ENCODE data around the gene GJA4.

GJA4 gene

GRCh38 chr1:34792868-34793727 is at the start of gene GJA4:
GJA4 (plus strand) TSS chr1:34792999; CDS start chr1:34794214, 1,215 bp downstream.
- DNase-seq, result no peak

DNA sequence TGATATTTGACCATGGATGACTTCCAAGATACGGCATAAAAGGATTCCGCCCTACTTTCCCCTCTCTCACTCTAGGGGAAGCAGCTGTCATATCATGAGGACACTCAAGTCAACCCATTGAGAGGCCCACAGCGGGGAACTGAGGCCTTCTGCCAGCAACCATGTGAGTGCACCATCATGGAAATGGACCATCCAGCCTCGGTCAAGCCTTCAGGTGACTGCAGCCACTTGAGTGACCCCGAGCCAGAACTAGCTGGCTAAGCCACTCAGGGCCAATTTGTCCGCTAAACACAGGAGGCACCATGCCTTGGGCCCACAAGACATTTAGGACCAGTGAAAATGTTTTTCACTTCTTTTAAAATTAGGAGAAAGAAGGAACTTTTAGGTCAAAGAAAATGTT is 49.0 kb upstream of the GJA4 start:
- DNase-seq, result no peak

DNA sequence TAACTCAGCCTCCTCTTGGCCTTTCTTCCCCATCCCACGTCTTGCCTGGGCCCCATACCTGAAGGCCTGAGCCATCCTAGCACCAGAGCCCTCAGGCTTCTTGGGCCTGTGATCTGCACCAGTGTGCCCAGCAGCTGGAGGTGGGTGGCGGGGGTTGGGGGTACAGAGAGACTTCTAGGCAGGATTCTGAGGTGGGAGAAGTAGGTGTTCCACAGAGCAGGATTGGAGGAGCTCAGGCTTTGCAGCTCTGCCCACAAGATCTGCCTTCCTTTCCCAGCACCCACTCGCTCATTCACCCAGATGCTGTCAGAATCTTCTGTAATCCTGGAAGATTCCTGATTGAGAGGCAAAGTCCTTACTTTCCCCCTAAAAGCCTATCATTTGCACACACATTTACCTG is 47.9 kb upstream of the GJA4 start:
- no peak for DNase-seq

GRCh38 chr1:34745666-34746065 is 47.1 kb upstream of the GJA4 start:
- DNase-seq, result no peak

- no peak for DNase-seq
Measured at GRCh38 chr1:34746101-34746500, 46.7 kb upstream of the GJA4 start.

DNA sequence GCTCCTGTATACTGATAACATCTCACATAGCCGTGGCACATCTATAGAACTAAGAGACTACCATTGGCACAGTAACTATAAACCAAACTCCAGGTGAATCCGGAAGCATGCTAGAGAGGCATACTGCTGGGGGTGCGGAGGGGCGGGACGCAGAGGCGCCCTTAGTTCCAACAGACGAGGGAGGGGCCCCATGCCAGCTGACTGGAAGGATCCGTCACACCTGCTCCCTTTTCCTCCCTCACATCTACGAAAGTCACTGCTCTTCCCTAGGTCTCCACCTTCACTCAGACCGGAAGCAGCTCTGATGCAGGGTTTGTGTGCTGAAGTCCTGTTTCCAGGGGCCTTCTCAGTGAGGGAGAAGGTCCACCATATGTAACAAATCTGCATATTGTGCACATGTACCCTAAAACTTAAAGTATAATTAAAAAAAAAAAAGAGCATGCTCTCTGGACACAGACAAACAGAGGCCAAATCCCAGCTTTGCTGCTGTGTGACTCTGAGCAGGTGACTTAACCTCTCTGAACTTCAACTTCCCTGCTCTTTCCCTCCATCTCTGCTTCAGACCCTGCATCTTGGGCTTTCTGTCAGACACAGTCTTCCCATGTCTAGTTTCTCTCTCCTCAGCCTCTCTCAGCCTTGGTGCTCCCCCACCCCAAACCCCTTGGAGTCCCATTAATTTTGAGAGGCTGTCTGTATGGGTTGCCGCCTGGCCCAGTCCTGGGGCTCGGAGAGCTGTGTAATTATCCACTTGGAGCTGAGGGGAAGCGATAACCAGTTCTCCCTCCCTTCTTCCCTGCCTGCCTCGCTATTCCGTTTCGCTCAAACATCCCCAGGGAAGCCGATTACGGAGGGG is 45.8 kb upstream of the GJA4 start:
- no peak for DNase-seq

GRCh38 chr1:34747638-34747941 is 45.2 kb upstream of the GJA4 start:
- no peak for DNase-seq

DNA sequence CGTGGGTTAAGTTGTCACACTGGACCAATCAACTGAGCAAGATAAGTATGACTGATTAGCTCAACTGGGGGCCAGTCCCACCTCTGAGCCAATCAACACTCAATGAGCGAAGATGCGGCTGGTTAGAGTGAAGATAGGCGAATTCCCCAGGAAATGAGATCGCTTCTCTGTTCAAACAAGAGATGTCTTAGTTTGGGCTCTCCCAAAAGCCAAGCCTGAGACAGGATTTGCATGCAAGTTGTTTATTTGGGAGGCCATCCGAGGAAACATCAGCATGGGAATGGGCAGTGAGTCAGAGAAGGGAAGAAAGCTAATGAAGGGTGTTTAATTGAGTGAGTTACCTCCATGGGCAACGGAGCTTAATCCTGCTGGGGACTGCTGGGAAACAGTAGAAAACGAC is 42.8 kb upstream of the GJA4 start:
- no peak for DNase-seq

DNA sequence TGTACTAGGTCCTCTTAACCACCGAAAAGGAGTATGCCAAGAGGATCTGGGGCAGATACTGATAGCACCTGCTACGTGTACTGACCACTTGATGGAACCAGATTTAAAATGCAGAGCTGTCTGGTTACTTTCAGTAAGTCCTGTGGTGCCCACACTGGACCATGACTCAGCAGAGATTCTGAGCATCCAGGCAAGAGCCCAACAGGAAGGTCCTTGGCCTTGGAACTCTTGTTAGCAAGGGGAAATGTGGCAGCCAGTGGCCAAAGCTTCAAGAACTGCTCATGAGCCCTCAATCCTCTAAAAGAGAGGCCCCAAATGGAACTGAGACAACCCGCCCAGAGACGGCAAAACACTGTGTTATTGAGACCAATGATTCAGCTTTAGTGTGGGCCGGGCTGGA is 42.2 kb upstream of the GJA4 start:
- no peak for DNase-seq

DNA sequence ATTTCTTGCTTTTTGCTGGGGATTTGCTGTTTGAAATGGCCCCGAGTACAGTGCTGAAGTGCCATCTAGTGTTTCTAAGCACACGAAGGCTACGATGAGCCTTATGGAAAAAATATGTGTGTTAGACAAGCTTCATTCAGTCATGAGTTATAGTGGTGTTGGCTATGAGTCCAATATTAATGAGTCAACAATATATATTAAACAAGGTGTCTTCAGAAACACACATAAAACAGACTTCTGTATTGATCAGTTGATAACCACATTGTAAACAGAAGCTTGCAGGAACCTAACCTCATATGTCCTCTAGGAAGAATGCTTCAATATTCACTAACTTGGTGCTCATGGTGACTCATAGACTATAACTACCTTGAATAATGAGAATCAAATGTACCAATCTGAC is 39.6 kb upstream of the GJA4 start:
- no peak for DNase-seq

DNA sequence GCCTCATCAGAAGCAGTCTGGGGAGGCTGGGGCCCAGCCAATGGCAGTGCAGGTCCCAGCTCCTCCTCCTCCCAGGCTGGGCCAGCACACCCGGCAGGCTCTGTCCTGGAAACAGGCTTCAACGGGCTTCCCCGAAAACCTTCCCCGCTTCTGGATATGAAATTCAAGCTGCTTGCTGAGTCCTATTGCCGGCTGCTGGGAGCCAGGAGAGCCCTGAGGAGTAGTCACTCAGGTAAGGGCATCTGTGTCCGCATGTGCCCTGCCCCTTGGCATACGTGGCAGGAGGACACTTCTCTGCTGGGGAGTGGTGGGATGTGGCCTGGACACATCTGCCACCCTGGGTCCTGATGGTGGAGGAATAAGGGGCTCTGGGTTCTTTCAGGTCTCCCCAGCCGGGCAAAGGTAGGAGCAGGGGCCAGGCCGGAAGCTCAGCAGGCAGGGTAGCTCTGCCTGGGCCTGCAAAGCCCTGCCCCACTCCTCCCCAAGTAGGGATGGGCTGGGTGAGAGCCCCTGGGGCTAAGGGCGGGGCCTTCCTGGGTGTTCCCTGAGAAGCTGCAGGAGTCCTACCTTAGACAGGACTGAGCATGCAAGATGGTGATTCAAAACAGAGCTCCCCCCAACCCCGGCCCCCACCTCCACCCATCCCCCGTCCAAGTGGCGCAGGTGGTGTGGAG is 37.7 kb upstream of the GJA4 start, which contains the start of gene GJB5:
Gene GJB5 (plus strand): TSS at position 84 of the 674 bp plus-strand sequence. CDS start 2,284 bp downstream, outside the sequence.
- no peak for DNase-seq

- no peak for DNase-seq
Measured at GRCh38 chr1:34755961-34756360, 36.8 kb upstream of the GJA4 start.

DNA sequence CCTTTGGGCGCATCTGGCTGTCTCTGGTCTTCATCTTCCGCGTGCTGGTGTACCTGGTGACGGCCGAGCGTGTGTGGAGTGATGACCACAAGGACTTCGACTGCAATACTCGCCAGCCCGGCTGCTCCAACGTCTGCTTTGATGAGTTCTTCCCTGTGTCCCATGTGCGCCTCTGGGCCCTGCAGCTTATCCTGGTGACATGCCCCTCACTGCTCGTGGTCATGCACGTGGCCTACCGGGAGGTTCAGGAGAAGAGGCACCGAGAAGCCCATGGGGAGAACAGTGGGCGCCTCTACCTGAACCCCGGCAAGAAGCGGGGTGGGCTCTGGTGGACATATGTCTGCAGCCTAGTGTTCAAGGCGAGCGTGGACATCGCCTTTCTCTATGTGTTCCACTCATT is 35.4 kb upstream of the GJA4 start:
- no peak for DNase-seq

GRCh38 chr1:34758751-34759150 is 34.0 kb upstream of the GJA4 start:
- DNase-seq, result no peak

GRCh38 chr1:34759503-34760357 is 33.1 kb upstream of the GJA4 start, which contains the start of gene GJB4:
GJB4 (plus strand) TSS chr1:34759740; CDS start chr1:34761255, 1,515 bp downstream.
- DNase-seq, result no peak

GRCh38 chr1:34761176-34761761 is 31.5 kb upstream of the GJA4 start:
- DNase-seq, result no peak

- no peak for DNase-seq
Measured at GRCh38 chr1:34761776-34762307, 31.0 kb upstream of the GJA4 start.

GRCh38 chr1:34762474-34763141 is 30.2 kb upstream of the GJA4 start:
- no peak for DNase-seq

DNA sequence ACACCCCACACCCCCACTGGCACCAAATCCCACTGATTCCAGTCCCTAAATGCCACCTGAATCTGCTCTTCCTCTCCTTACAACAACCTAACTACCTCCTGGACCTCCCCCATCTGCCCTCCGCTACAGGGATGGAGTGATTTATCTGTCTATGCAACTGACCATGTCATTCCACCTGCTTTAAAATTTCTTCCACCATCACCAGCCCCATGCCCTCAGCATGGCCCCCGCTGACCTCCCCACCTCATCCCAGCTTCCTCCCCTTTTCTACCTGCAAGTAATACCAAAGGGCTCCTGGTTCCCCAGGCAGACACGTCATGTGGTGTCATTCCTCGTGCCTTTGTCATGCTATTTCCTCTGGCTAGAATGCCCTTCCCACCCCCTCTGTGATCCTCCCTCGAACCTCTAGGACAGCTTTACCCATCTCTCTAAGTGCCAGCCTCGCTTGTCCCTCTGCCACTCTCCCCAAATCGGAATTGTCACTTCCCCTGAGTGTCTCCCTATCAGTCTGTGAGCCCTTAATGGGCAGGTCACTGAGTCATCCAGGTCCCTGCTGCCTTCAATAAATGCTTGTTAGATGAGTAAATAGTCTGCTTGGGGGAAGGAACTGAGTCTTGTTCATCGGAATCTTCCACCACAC is 29.5 kb upstream of the GJA4 start:
- no peak for DNase-seq

- DNase-seq, result no peak
Measured at GRCh38 chr1:34768856-34769255, 23.9 kb upstream of the GJA4 start.
